ENCODE data around the gene ZFAND3. TPM values are rescaled to one million over a fixed set of nuclear protein-coding genes. Genes with fewer than 3 reads are reported as not detected.

The ZFAND3 gene
- total RNA-seq, 1 donor from 2014 or later: 18.7 TPM

DNA sequence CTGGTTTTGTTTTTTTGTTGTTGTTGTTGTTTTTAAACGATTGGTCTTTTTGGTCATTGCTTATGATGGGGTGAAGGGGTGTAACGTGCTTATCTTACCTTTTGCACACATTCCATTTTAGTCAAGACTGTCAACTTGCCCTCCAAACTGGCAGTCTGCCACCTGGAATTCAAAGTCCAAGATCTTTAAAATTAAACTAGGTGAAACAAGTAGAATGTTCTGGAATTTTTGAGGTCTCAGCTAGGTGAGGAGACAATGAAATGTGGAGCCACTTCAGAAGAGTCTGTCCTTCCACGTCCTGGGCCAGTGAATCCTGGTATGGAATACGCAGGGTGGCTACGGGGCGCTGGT lies 344.6 kb downstream of the ZFAND3 start:
- TF ChIP-seq, protein P1, sequence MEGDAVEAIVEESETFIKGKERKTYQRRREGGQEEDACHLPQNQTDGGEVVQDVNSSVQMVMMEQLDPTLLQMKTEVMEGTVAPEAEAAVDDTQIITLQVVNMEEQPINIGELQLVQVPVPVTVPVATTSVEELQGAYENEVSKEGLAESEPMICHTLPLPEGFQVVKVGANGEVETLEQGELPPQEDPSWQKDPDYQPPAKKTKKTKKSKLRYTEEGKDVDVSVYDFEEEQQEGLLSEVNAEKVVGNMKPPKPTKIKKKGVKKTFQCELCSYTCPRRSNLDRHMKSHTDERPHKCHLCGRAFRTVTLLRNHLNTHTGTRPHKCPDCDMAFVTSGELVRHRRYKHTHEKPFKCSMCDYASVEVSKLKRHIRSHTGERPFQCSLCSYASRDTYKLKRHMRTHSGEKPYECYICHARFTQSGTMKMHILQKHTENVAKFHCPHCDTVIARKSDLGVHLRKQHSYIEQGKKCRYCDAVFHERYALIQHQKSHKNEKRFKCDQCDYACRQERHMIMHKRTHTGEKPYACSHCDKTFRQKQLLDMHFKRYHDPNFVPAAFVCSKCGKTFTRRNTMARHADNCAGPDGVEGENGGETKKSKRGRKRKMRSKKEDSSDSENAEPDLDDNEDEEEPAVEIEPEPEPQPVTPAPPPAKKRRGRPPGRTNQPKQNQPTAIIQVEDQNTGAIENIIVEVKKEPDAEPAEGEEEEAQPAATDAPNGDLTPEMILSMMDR (conservative IDR thresholded peaks at IDR 0.05; ENCODE audit: low read depth, low read length): no peak
- DNase-seq (ENCODE audit: low read depth): no peak
- H3K4me3 ChIP-seq (ENCODE audit: low read depth, low read length): no peak overlapping the region

GRCh38 chr6:38164671-38165108 lies 345.2 kb downstream of the ZFAND3 start:
- DNase-seq (ENCODE audit: low read depth): no peak
- TF ChIP-seq, protein P1 (conservative IDR thresholded peaks at IDR 0.05; ENCODE audit: low read depth, low read length): no peak
- no peak overlapping the region for H3K4me3 ChIP-seq (ENCODE audit: low read depth, low read length)

GRCh38 chr6:38166411-38167240 lies 347.1 kb downstream of the ZFAND3 start:
- TF ChIP-seq, protein P1 (conservative IDR thresholded peaks at IDR 0.05; ENCODE audit: low read depth, low read length): no peak
- no peak overlapping the region for H3K4me3 ChIP-seq (ENCODE audit: low read depth, low read length)
- DNase-seq (ENCODE audit: low read depth): no peak

GRCh38 chr6:38167598-38167997 lies 348.1 kb downstream of the ZFAND3 start:
- TF ChIP-seq, protein P1 (conservative IDR thresholded peaks at IDR 0.05; ENCODE audit: low read depth, low read length): no peak
- no peak for DNase-seq (ENCODE audit: low read depth)
- H3K4me3 ChIP-seq (ENCODE audit: low read depth, low read length): no peak overlapping the region

DNA sequence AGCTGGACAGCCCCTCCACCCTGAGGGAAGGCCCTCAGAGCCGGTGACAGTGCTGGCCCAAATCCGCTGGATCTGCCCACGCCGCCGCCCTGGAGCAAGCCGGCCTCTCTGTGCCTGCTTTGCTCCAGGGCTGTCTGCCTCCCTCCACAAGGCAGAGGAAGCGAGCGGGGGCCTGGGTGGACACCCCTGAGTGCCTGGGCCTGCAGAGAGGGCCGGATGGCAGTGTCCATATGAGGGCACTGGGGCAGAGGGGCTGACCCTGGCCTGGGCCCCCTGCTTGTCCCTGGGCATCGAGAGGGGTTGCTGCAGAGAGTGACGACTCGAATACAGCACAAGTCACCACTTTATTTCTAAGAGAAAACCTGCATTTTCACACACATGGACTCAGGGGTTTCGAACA lies 348.6 kb downstream of the ZFAND3 start:
- no peak overlapping the region for H3K4me3 ChIP-seq (ENCODE audit: low read depth, low read length)
- DNase-seq (ENCODE audit: low read depth): no peak
- TF ChIP-seq, protein P1 (conservative IDR thresholded peaks at IDR 0.05; ENCODE audit: low read depth, low read length): no peak

- TF ChIP-seq, protein P1 (conservative IDR thresholded peaks at IDR 0.05; ENCODE audit: low read depth, low read length): no peak
- no peak for DNase-seq (ENCODE audit: low read depth)
- H3K4me3 ChIP-seq (ENCODE audit: low read depth, low read length): no peak overlapping the region
These were observed 349.2 kb downstream of the ZFAND3 start for GRCh38 chr6:38168699-38169098.

Data from epithelial cell of proximal tubule (primary cell).